ENCODE results near the gene ITPK1.

DNA sequence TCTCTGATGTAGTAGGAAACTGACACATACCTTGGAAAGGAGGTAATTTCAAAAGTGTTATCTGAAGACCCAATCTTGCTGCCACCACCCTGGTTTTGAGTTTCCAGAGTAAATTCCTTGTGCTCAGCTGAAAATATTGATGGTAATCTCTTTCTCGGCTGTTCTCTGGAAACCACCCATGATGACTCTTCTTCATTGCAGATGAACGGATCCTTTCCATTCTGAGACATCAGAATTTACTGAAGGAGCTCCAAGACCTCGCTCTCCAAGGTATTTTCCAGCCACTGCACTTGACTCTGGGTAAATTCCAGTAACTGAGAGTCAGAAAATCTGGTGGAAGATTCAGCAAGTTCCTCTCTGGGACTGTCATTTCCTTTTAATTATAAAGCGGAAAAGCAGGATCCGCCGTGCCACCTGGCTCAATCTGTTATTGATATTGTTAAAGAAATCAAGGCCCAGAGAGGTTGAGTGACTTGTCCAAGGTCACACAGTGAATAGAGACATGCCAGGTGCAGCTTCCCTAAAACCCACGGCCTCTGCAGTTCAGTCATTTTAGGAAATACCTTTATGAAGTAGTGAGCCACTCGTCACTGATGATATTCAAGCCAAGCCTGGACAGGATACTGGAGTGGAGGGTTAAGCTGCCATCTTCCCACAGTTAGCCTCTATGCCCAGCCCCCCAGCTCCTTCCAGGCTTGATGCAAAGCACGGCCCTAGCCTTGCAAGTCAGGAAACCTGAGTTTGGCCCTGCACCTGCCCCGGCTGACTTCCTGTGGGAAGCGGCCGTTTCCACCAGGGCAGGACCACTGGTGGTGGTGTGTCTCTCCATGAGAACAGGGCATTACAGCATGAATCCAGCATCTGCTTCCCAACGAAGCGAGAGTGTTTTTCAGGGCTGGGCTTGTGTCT is 188.1 kb downstream of the ITPK1 start:
- TF ChIP-seq, protein P1, sequence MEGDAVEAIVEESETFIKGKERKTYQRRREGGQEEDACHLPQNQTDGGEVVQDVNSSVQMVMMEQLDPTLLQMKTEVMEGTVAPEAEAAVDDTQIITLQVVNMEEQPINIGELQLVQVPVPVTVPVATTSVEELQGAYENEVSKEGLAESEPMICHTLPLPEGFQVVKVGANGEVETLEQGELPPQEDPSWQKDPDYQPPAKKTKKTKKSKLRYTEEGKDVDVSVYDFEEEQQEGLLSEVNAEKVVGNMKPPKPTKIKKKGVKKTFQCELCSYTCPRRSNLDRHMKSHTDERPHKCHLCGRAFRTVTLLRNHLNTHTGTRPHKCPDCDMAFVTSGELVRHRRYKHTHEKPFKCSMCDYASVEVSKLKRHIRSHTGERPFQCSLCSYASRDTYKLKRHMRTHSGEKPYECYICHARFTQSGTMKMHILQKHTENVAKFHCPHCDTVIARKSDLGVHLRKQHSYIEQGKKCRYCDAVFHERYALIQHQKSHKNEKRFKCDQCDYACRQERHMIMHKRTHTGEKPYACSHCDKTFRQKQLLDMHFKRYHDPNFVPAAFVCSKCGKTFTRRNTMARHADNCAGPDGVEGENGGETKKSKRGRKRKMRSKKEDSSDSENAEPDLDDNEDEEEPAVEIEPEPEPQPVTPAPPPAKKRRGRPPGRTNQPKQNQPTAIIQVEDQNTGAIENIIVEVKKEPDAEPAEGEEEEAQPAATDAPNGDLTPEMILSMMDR (IDR thresholded peaks at IDR 0.05): no peak
- TF ChIP-seq POLR2A (IDR thresholded peaks at IDR 0.05): no peak
